Activated naive CD4-positive, alpha-beta T cell treated with anti-CD3 and anti-CD28 coated beads, Interleukin-2, amount 10 ng/mL, durations not matched to agents 7 days and 5 days (primary cell): ENCODE measurements around the gene AP1B1.
"Not testable (repeated sequence)": the region's sequence is repeated elsewhere in the genome, so short reads cannot be mapped to it uniquely, and the experiment has no call there.

ENCODE experiments used
- CTCF ChIA-PET: fragments of 350-600 bp; sonication (Branson Sonifier 250); formaldehyde crosslinking; loops from one replicate; lab custom pipeline; 2021; ENCODE audit warnings: antibody characterized with exemption; lab: Charles Lee
- DNase-seq: peaks from one replicate; pipeline ENCODE4 v3.0.0-alpha.2; 2020
- H3K27ac Mint-ChIP-seq: one replicate; pipeline ENCODE4 v1.8.0; 2021; ENCODE audit warnings: mild to moderate bottlenecking, moderate library complexity, mixed read lengths
- H3K27me3 Mint-ChIP-seq: one replicate; pipeline ENCODE4 v1.8.0; 2021; ENCODE audit warnings: mild to moderate bottlenecking, mixed read lengths
- H3K36me3 Mint-ChIP-seq: one replicate; pipeline ENCODE4 v1.8.0; 2021; ENCODE audit warnings: mixed read lengths
- H3K4me1 Mint-ChIP-seq: one replicate; pipeline ENCODE4 v1.8.0; 2021; ENCODE audit warnings: mixed read lengths
- H3K4me3 Mint-ChIP-seq: one replicate; pipeline ENCODE4 v1.8.0; 2021; ENCODE audit warnings: mild to moderate bottlenecking, moderate library complexity, mixed read lengths
- H3K9me3 Mint-ChIP-seq: one replicate; pipeline ENCODE4 v1.8.0; 2021; ENCODE audit warnings: mixed read lengths

The AP1B1 gene

DNA sequence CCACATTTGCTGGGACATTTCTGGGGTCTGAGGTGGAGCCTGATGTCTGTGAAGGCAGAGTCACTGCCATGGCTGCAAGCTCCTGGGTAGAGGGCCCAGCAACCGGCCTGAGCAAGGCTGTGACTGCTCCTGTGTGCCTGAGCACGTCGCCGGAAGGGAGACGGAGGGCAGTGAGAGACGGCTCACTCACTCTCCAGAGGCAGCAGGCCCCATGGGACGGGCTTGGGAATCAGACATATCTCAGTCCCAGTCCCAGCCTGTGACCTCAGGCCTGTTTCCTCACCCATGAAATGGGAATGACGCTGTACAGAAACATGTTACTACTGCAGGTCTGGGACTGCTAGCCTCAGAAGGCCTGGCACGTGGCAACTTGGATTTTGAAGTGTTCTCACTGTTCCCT is 36.5 kb downstream of the AP1B1 start:
- CTCF ChIA-PET = no interaction called here
- Mint-ChIP-seq H3K9me3 (no peaks in the 10 kb centered on the region), H3K27me3 (no peaks in the 10 kb centered on the region), H3K4me3 (no peak overlapping the region), H3K27ac (no peak overlapping the region), H3K36me3 (peaks cover 58% of the 10 kb centered on the region), H3K4me1 (no peaks in the 10 kb centered on the region)
- DNase-seq = no peak

DNA sequence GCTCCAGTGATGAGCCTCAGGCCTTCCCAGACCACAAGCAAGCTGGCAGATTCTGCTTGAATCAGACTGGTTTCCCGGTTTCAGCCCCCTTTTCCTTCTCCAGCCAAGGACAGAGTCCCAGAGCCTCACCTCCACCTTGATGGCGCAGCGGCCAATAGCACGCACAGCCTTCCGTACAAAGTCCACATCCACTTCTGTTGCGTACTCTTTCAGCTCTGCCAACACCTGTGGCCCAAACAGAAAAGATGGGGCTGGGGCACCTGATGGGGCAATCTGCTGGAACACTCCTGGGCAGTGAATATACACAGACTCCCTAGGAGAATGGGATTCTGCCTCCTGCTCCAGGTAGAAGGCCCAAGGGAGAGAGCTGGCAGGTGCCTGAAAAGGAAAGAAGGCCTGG is 37.3 kb downstream of the AP1B1 start:
- DNase-seq = no peak
- H3K9me3 Mint-ChIP-seq = no peaks in the 10 kb centered on the region
- H3K4me1 Mint-ChIP-seq = no peaks in the 10 kb centered on the region
- H3K4me3 Mint-ChIP-seq = no peak overlapping the region
- CTCF ChIA-PET = no interaction called here
- H3K27ac Mint-ChIP-seq = no peak overlapping the region
- H3K36me3 Mint-ChIP-seq = peaks cover 63% of the 10 kb centered on the region
- H3K27me3 Mint-ChIP-seq = no peaks in the 10 kb centered on the region

DNA sequence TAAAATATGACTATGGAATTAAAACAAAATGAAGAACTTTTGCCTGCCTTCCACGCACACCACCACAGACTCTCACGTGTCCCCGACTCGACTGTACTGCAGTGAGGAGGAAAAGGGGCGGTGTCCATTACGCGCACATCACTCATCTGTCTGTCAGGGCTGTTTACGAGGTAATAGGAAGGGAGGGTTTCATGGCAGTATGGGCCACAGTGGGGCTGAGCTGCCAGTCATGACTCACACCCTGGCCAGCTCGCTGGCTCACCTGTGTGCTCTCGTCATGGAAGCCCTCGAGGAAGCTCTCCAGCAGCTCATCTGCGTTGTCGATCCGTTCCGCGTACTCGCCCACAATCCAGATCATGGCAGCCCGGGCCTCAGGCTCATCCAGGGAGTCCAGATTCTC is 39.4 kb downstream of the AP1B1 start:
- Mint-ChIP-seq H3K27me3 (no peaks in the 10 kb centered on the region), H3K4me1 (no peaks in the 10 kb centered on the region), H3K4me3 (no peak overlapping the region), H3K9me3 (no peaks in the 10 kb centered on the region), H3K27ac (no peak overlapping the region), H3K36me3 (peaks cover 64% of the 10 kb centered on the region)
- no peak for DNase-seq
- CTCF ChIA-PET = no interaction called here

DNA sequence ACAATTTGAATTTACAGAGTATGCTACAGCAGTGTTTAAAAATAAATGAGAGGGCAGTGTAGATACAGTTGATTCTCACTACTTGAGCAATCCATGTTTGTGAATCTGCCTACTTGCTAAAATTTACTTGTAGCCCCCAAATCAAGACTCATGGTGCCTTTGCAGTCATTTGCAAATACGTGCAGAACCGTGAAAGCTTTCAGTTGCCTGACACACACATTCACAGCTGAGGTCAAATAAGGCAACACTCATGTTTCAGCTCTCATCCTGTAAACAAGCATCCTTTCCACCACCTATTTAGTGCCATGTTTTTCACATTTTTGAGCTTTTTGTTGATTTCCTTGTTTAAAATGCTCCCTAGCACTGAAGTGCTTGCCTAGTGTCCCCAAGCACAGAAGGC is 40.3 kb downstream of the AP1B1 start:
- H3K36me3 Mint-ChIP-seq = peaks cover 65% of the 10 kb centered on the region
- CTCF ChIA-PET = no interaction called here
- no peaks in the 10 kb centered on the region for H3K9me3 Mint-ChIP-seq
- DNase-seq = no peak
- no peaks in the 10 kb centered on the region for H3K4me1 Mint-ChIP-seq
- no peak overlapping the region for H3K27ac Mint-ChIP-seq
- H3K27me3 Mint-ChIP-seq = no peaks in the 10 kb centered on the region
- H3K4me3 Mint-ChIP-seq = no peak overlapping the region

DNA sequence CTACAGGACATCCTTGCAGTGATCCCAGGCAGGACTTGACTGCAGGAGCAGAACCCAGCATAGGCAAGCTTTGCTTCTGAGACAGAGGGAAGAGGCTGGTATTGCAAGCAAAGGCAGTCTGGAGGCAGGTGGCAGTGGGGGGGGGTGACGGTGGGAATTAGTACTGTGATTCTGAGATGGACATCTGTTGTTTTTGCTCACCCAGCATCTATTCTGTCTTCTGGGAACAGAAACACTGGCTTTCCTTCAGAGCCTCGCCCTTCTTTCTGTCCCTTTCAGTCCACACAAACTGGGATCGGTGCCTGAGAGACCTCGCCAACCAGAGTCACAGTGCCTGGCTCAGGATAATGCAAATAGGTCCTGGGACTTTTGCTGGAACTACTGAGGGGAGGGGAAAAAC is 41.7 kb downstream of the AP1B1 start:
- H3K27me3 Mint-ChIP-seq = no peaks in the 10 kb centered on the region
- H3K36me3 Mint-ChIP-seq = peaks cover 58% of the 10 kb centered on the region
- DNase-seq = no peak
- H3K4me3 Mint-ChIP-seq = no peak overlapping the region
- H3K27ac Mint-ChIP-seq = no peak overlapping the region
- H3K4me1 Mint-ChIP-seq = no peaks in the 10 kb centered on the region
- CTCF ChIA-PET = no interaction called here
- H3K9me3 Mint-ChIP-seq = no peaks in the 10 kb centered on the region

DNA sequence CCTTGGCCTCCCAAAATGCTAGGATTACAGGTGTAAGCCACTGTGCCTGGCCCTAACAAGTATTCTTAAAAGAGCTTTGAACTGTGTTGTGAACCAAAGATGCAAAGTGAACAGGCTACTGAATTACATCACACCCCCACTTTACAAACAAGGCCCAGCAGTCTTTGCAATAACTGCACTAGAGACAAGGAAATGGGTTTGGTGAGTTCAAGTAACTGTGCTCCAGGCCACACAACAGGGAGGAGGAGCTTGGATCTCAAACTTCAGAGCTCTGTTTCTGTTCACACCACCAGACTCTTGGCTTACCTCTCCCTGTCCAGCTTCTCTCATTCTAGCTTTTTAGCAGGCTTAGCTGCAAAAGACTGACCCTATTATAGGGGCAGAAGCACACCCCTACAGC is 42.4 kb downstream of the AP1B1 start:
- H3K9me3 Mint-ChIP-seq = no peaks in the 10 kb centered on the region
- no peaks in the 10 kb centered on the region for H3K27me3 Mint-ChIP-seq
- no peak overlapping the region for H3K4me3 Mint-ChIP-seq
- H3K4me1 Mint-ChIP-seq = no peaks in the 10 kb centered on the region
- CTCF ChIA-PET = no interaction called here
- no peak overlapping the region for H3K27ac Mint-ChIP-seq
- H3K36me3 Mint-ChIP-seq = peaks cover 57% of the 10 kb centered on the region
- no peak for DNase-seq

DNA sequence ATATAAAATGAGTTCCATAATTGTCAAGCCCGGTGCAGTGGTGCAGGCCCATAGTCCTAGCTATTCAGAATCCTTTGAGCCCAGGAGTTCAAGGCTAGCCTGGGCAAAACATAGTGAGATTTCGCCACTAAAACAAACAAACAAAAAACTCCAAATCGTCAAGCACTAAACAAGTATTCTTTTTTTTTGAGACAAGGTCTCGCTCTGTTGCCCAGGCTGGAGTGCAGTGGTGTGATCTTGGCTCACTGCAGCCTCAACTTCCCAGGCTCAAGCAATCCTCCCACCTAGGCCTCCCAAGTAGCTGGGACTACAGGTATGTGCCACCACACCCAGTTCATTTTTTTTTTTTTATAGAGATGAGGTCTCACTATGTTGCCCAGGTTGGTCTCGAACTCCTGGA is 43.5 kb downstream of the AP1B1 start:
- peaks cover 51% of the 10 kb centered on the region for H3K36me3 Mint-ChIP-seq
- H3K27ac Mint-ChIP-seq, H3K9me3 Mint-ChIP-seq, CTCF ChIA-PET, H3K27me3 Mint-ChIP-seq, DNase-seq, H3K4me1 Mint-ChIP-seq, H3K4me3 Mint-ChIP-seq: not testable (repeated sequence)

DNA sequence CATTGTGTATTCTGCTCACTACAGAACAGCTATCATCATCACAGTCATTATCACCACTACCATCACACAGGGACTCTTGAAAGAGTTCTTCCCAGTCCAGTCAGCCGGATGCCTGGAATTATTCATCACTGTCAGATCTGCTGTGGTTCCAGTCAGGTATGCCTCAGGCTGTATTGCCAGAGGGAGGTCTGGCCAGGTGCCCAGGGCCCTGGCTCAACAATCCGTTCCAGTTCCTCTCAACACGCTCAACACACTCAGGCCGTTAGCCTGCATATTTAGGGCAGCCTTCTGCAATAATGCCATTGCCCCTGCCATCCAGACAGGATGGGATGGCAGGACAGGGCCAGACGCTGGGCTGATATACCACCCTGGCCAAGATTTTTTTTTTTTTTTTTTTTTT is 44.2 kb downstream of the AP1B1 start:
- no peaks in the 10 kb centered on the region for H3K27me3 Mint-ChIP-seq
- no peaks in the 10 kb centered on the region for H3K4me1 Mint-ChIP-seq
- H3K27ac Mint-ChIP-seq = peak overlapping the region; percentile 14
- DNase-seq = no peak
- peaks cover 53% of the 10 kb centered on the region for H3K36me3 Mint-ChIP-seq
- CTCF ChIA-PET = no interaction called here
- no peak overlapping the region for H3K4me3 Mint-ChIP-seq
- no peaks in the 10 kb centered on the region for H3K9me3 Mint-ChIP-seq

DNA sequence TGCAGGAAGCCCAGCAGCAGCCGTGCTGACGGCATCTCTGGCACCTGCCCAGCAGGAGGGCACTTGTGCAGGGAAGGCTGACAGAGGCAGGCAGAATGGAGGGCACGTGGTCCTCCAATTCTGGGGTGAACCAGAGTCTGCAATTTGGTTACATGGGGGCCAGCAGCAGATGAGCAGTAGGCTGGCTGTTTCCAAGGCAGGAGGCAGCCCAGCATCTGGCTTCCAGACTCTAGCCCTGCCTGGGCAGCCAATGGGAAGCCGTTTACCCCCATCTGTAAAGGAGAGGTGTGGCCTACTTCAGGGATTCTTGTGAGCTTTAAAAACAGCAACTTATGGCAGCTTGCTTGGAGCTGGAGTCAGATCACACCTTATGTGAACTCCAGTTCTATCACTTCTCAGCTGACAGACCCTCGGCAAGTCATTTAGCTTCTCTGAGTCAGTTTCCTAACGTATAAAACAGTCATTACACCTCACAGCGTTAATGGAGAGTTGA is 45.0 kb downstream of the AP1B1 start:
- no peaks in the 10 kb centered on the region for H3K9me3 Mint-ChIP-seq
- peaks cover 53% of the 10 kb centered on the region for H3K36me3 Mint-ChIP-seq
- no peak for DNase-seq
- no peaks in the 10 kb centered on the region for H3K27me3 Mint-ChIP-seq
- H3K4me3 Mint-ChIP-seq = no peak overlapping the region
- CTCF ChIA-PET = no interaction called here
- H3K4me1 Mint-ChIP-seq = no peaks in the 10 kb centered on the region
- H3K27ac Mint-ChIP-seq = no peak overlapping the region

DNA sequence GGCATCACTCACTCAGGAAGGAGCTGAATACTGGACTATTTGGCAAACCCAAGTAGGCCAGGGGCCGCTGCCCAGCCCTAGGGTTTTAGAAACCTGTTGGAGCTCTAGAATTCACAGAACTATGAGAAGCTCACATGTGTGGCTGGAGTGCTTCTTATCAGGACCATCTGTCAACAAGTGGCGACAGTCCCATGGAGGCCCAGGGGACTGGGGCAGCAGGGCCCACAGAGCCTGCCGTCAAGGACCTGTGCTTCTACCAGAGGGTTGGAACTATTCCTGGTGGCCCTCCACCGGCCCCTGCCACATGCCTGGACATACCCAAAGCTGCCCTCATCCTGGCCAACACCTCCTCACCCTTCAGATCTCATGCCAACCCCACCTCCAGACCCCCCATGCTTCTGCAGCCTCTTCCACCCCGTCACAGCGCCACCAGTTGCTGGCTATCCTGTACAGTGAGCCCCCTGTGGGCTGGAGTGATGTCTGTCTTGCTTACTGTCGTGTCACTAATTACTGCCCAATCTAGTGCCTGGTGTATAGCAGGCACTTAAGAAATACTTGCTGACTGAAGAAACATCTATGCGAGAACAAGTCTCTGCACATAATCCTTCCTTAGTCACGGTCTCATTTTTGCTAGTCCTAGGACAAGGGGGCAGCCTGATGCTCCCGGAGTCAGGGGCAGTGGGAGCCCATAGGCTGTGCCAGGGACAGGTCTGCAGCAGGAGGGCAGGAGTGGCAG is 45.6 kb downstream of the AP1B1 start:
- no peaks in the 10 kb centered on the region for H3K9me3 Mint-ChIP-seq
- H3K4me3 Mint-ChIP-seq = no peak overlapping the region
- H3K4me1 Mint-ChIP-seq = no peaks in the 10 kb centered on the region
- no peaks in the 10 kb centered on the region for H3K27me3 Mint-ChIP-seq
- H3K27ac Mint-ChIP-seq = no peak overlapping the region
- H3K36me3 Mint-ChIP-seq = peaks cover 53% of the 10 kb centered on the region
- CTCF ChIA-PET = no interaction called here
- DNase-seq = no peak

DNA sequence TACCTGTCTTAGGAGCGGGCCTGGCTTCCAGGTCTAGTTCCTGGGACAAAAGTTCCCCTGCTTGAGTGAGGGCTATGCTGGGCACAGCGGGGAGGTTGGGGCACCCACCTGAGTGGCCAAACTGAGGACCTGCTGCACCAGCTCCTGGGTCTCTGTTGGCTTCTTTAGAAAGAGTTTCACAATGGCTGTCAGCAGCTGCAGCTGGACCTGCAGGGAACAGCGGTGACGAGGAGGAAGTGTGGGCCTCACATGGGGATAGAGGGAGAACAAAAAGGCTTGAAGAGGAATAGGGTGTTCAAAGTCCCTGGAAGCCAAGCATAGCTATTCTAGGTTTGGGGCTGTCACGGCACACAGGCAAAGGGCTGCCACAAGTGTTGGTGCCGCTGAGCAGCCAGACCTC is 46.2 kb downstream of the AP1B1 start:
- CTCF ChIA-PET = no interaction called here
- Mint-ChIP-seq H3K9me3 (no peaks in the 10 kb centered on the region), H3K36me3 (peaks cover 49% of the 10 kb centered on the region), H3K27me3 (no peaks in the 10 kb centered on the region), H3K4me1 (no peaks in the 10 kb centered on the region), H3K27ac (no peak overlapping the region), H3K4me3 (no peak overlapping the region)
- no peak for DNase-seq

DNA sequence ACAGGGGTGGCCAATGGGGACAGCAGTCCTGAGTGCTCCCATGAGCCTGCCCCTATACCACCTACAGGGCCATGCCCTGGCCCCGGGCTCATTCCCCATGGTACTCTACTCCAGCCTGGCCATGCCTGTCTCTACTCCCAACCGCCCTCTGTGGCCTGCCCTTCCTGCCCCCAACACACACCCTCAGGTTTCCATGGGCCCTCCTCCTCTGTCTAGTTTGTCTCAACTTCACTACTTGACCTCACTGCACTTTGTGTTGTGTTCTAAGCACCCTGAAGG is 46.6 kb downstream of the AP1B1 start:
- Mint-ChIP-seq H3K4me1 (no peaks in the 10 kb centered on the region), H3K9me3 (no peaks in the 10 kb centered on the region), H3K36me3 (peaks cover 49% of the 10 kb centered on the region), H3K27me3 (no peaks in the 10 kb centered on the region), H3K4me3 (no peak overlapping the region), H3K27ac (no peak overlapping the region)
- CTCF ChIA-PET = no interaction called here
- no peak for DNase-seq

DNA sequence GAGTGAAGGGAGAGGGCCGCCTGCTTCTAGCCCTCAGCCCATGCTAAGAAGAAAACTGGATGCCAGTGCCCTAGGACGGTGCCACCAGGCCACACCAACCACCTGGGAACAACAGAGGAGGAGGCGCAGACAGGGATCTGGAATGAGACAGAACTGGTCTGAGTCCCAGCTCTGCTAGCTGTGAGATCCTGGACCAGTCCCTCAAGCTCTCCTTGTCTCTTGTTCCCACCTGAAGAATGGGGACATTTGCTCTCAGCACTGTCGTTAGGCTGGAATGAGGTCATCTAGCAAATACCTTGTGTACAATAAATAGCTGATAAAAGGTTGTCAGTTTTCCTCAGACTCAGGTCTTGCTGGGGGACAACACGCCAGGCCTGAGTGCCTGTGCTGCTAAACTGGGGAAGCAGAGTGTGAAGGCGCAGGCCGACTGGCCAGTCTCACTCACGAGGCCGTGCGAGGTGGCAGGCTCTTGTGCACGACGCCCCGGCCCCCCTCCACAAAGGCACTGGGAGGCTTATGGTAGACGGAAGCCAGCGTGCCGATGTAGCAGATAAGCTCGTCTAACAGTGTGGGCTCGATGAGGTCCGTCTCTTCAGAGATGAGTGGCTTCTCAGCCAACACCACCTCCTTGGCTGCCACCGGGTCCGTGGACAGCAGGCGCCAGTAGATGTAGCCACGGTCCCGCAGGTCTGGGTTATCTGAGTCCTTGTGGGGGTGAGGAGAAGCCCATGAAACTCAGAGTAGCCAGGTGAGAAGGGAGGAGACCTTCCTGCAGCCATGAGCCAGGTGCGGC is 47.1 kb downstream of the AP1B1 start:
- H3K4me1 Mint-ChIP-seq = no peaks in the 10 kb centered on the region
- peaks cover 48% of the 10 kb centered on the region for H3K36me3 Mint-ChIP-seq
- CTCF ChIA-PET = no interaction called here
- H3K4me3 Mint-ChIP-seq = no peak overlapping the region
- no peak overlapping the region for H3K27ac Mint-ChIP-seq
- no peak for DNase-seq
- H3K9me3 Mint-ChIP-seq = no peaks in the 10 kb centered on the region
- no peaks in the 10 kb centered on the region for H3K27me3 Mint-ChIP-seq

DNA sequence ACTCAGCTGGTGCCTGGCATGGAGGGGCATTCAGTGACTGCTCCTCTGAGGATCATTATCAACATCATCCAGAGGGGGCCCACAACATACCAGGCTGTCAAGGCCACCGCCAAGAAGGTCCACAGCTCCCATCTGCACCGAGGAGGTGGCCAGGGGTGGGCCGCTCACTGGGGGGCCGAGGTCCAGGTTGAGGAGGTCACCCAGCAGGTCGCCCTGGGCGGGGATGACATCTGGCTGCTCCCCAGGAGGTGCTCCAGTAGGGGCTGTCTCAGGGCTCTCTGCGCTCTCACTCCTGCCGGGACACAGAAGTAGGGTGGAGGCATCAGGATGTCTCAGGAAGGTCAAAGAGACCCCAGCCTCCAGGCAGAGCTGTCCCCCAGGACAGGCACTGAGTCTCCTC is 47.8 kb downstream of the AP1B1 start:
- Mint-ChIP-seq H3K4me3 (no peak overlapping the region), H3K27me3 (no peaks in the 10 kb centered on the region), H3K4me1 (no peaks in the 10 kb centered on the region), H3K27ac (no peak overlapping the region), H3K36me3 (peaks cover 48% of the 10 kb centered on the region), H3K9me3 (no peaks in the 10 kb centered on the region)
- CTCF ChIA-PET = no interaction called here
- DNase-seq = no peak
